Measurements from ENCODE around the gene COL23A1.

The COL23A1 gene

GRCh38 chr5:178472138-178472537 is 118.1 kb downstream of the COL23A1 start:
- TF ChIP-seq CTCF (IDR thresholded peaks at IDR 0.05; ENCODE audit: insufficient read depth, low read depth, low read length, missing control alignments): no peak
- DNase-seq (ENCODE audit: low read depth): no peak
- no peak overlapping the region for H3K4me3 ChIP-seq (ENCODE audit: low read length)

GRCh38 chr5:178471711-178472110 is 118.5 kb downstream of the COL23A1 start:
- no peak overlapping the region for H3K4me3 ChIP-seq (ENCODE audit: low read length)
- no peak for TF ChIP-seq CTCF (IDR thresholded peaks at IDR 0.05; ENCODE audit: insufficient read depth, low read depth, low read length, missing control alignments)
- no peak for DNase-seq (ENCODE audit: low read depth)

GRCh38 chr5:178470760-178471025 is 119.5 kb downstream of the COL23A1 start:
- no peak for DNase-seq (ENCODE audit: low read depth)
- H3K4me3 ChIP-seq (ENCODE audit: low read length): no peak overlapping the region

GRCh38 chr5:178469975-178470759 is 120.0 kb downstream of the COL23A1 start:
- no peak overlapping the region for H3K4me3 ChIP-seq (ENCODE audit: low read length)
- no peak for TF ChIP-seq CTCF (IDR thresholded peaks at IDR 0.05; ENCODE audit: insufficient read depth, low read depth, low read length, missing control alignments)
- DNase-seq (ENCODE audit: low read depth): no peak

More at GRCh38 chr5:178470760-178471025, 119.5 kb downstream of the COL23A1 start:
- no peak for TF ChIP-seq CTCF (IDR thresholded peaks at IDR 0.05; ENCODE audit: insufficient read depth, low read depth, low read length, missing control alignments)

GRCh38 chr5:178469011-178469974 is 120.9 kb downstream of the COL23A1 start:
- no peak overlapping the region for H3K4me3 ChIP-seq (ENCODE audit: low read length)
- no peak for DNase-seq (ENCODE audit: low read depth)
- TF ChIP-seq CTCF (IDR thresholded peaks at IDR 0.05; ENCODE audit: insufficient read depth, low read depth, low read length, missing control alignments): no peak

- no peak for DNase-seq (ENCODE audit: low read depth)
- no peak overlapping the region for H3K4me3 ChIP-seq (ENCODE audit: low read length)
- no peak for TF ChIP-seq CTCF (IDR thresholded peaks at IDR 0.05; ENCODE audit: insufficient read depth, low read depth, low read length, missing control alignments)
Observed at GRCh38 chr5:178468196-178468685, 122.0 kb downstream of the COL23A1 start.

Measured in epithelial cell of esophagus (primary cell).